K562 (cell line): Measurements from ENCODE around the gene SNX12. TPM values are rescaled to one million over a fixed set of nuclear protein-coding genes. Genes with fewer than 3 reads are reported as not detected.

ENCODE experiments used
- ATF2 ChIP-seq: sonication (generic); formaldehyde crosslinking; IDR thresholded peaks from 2 replicates; pipeline ENCODE4 v1.8.1; 2022; ENCODE audit warnings: missing genetic modification reagents
- BRD9 ChIP-seq: fragments of 450-650 bp; IDR thresholded peaks from 2 replicates; pipeline ENCODE4 v1.6.1; 2018; ENCODE audit warnings: low read depth; ENCODE audit not compliant: partially characterized antibody
- CHD7 ChIP-seq: fragments of 200-600 bp; sonication (generic); IDR thresholded peaks from one replicate; pipeline ENCODE4 v1.6.1; 2012; ENCODE audit warnings: mild to moderate bottlenecking, low read depth, low read length, inconsistent platforms
- FOXJ2 ChIP-seq: fragments of 200-800 bp; sonication (Bioruptor generic); IDR thresholded peaks from 2 replicates; pipeline ENCODE4 v1.6.1; 2016; ENCODE audit warnings: missing genetic modification characterization, missing compliant biosample characterization
- FOXK2 ChIP-seq, 2 experiments: fragments of 450-650 bp; IDR thresholded peaks in 1 of 2; conservative IDR thresholded peaks in 1 of 2; 2 replicates each; pipeline ENCODE4 v1.6.1; 2016; ENCODE audit warnings: low read depth in 2 of 2, mild to moderate bottlenecking in 1 of 2
- GATA2 ChIP-seq: sonication (generic); formaldehyde crosslinking; IDR thresholded peaks from 2 replicates; pipeline ENCODE4 v1.4.0; 2020; ENCODE audit warnings: mild to moderate bottlenecking, missing genetic modification reagents
- KLF6 ChIP-seq: fragments of 250-450 bp; sonication (Bioruptor Pico); IDR thresholded peaks from 2 replicates; pipeline ENCODE4 v1.4.0; 2020; ENCODE audit warnings: mild to moderate bottlenecking, moderate library complexity, borderline replicate concordance
- MBD1 ChIP-seq: fragments of 250-450 bp; sonication (Bioruptor Pico); IDR thresholded peaks from 2 replicates; pipeline ENCODE4 v1.8.0; 2022; ENCODE audit warnings: inconsistent platforms
- TBP ChIP-seq: optimal IDR thresholded peaks from 2 replicates; pipeline ENCODE3; 2011; ENCODE audit warnings: low read depth, low read length, improper control_type of control experiment
- ZNF76 ChIP-seq: fragments of 250-450 bp; sonication (Bioruptor Pico); IDR thresholded peaks from 2 replicates; pipeline ENCODE4 v1.4.0; 2020; ENCODE audit warnings: mild to moderate bottlenecking, moderate library complexity, borderline replicate concordance
- polyA plus RNA-seq, 8 experiments: library from polyadenylated mRNA; depleted of rRNA in 4 of 8; stranded (reverse) in 5 of 8; unstranded in 3 of 8; fragments of >200 nt; fragmentation: Nextera tagmentation in 2 of 8; fragmentation: Illumina TruSeq in 1 of 8; extraction: Ambion mirVana in 2 of 8; extraction: Trizol in 1 of 8; gene quantifications; 2 replicates each; pipeline versions ENCODE4 v1.2.1 to v1.2.3, GENCODE V29; 2011 to 2014; ENCODE audit warnings: inconsistent platforms in 1 of 8, missing spikeins in 1 of 8
- total RNA-seq, 7 experiments: library from RNA; depleted of rRNA in 6 of 7; stranded (reverse); fragments of >200 nt in 6 of 7; fragmentation: Illumina TruSeq in 2 of 7; extraction: Trizol in 2 of 7; gene quantifications; 2 replicates each; pipeline versions ENCODE4 v1.2.1 to v1.2.3, GENCODE V29; 2011 to 2021; ENCODE audit warnings: low replicate concordance in 1 of 7

The SNX12 gene
- total and polyA plus RNA-seq, 9 of the 15 experiments (the other 6 are each of a cell fraction or from before 2014, with no cell fraction given): 12.7 to 50.3 (median 37.1) TPM

- TF ChIP-seq CHD7 (no peak), FOXJ2 (tag) (no peak), FOXK2 (conservative IDR thresholded peaks at IDR 0.05 in 1 of 2, IDR thresholded peaks at IDR 0.05 in 1 of 2; ENCODE audit: low read depth in 2 of 2) (no peak), GATA2 (CRISPR knock-in tag) (no peak), TBP (peak; percentile 14), ZNF76 (no peak), BRD9 (no peak), KLF6 (CRISPR knock-in tag) (no peak), MBD1 (CRISPR knock-in tag) (no peak), ATF2 (CRISPR knock-in tag) (no peak)
Observed at GRCh38 chrX:71103110-71103983, 35.2 kb upstream of the SNX12 start (continued).
